Upper lobe of right lung (tissue), 1 donor: Measurements from ENCODE around the gene CCSER1. TPM values are rescaled to one million over a fixed set of nuclear protein-coding genes. Genes with fewer than 3 reads are reported as not detected.
A peak's percentile ranks its signal among the peaks of the same experiment; 100 is the strongest.

Experiments
- ATAC-seq: fragments of 200-7000 bp; cut with Tn5 transposase; one replicate; pipeline ENCODE4 v1.9.1; 2020; ENCODE audit warnings: mild to moderate bottlenecking, moderate library complexity
- DNase-seq: peaks from one replicate; pipeline ENCODE4 v3.0.0-alpha.2; 2020
- H3K27ac ChIP-seq: fragments of 200-600 bp; one replicate; pipeline ENCODE4 v1.8.0; 2022
- H3K27me3 ChIP-seq: fragments of 200-600 bp; one replicate; pipeline ENCODE4 v1.8.0; 2022; ENCODE audit warnings: mild to moderate bottlenecking
- H3K36me3 ChIP-seq: fragments of 200-600 bp; one replicate; pipeline ENCODE4 v1.8.0; 2022
- H3K4me1 ChIP-seq: fragments of 200-600 bp; one replicate; pipeline ENCODE4 v1.8.0; 2022
- H3K4me3 ChIP-seq: fragments of 200-600 bp; one replicate; pipeline ENCODE4 v1.8.0; 2022; ENCODE audit warnings: mild to moderate bottlenecking
- H3K9me3 ChIP-seq: fragments of 200-600 bp; one replicate; pipeline ENCODE4 v1.8.0; 2022
- intact Hi-C: fragments of 100-400 bp; cut with DNase I; formaldehyde crosslinking; loops from one replicate; pipeline ENCODE4 v1.11.0; 2022
- total RNA-seq: library from RNA; stranded (reverse); fragmentation: NEBNext Ultra II Directional; extraction: Animal tissue kit (Norgen Biotek cat#: 25700); gene quantifications from one replicate; pipeline ENCODE4 v1.2.1, GENCODE V29; 2021
- TF ChIP-seq, protein P1 (sequence below): fragments of 200-600 bp; IDR thresholded peaks from one replicate; pipeline ENCODE4 v1.8.0; 2022; ENCODE audit warnings: antibody characterized with exemption
- donor health status: DM: no; HTN: yes; CAD: no; lungs with severe emphysema.

The CCSER1 gene
- total RNA-seq, 1 donor from 2014 or later, result 7.4 TPM

DNA sequence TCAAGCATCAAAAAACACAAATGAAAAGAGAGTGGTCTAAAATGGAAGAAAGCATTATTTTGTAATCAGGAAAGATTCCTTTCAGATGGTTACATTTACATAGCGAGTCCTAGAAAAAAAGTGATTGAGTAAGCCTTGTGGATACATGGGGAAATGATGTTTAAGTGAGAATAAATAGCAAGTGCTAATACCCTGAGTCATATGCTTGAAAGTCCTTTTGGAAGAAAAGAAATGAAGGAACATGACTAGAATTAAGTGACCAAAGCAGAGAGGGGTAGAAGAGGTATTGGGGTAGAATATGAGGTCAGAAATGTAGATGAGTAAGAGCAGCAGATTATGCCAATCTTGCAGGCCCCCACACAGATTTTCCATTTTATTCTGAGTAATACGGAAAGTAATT, 1361.8 kb downstream of the CCSER1 start:
- DNase-seq, result no peak
- no peaks in the 10 kb centered on the region for H3K36me3 ChIP-seq
- H3K9me3 ChIP-seq, result no peaks in the 10 kb centered on the region
- no peak overlapping the region for H3K4me3 ChIP-seq
- TF ChIP-seq, protein P1, sequence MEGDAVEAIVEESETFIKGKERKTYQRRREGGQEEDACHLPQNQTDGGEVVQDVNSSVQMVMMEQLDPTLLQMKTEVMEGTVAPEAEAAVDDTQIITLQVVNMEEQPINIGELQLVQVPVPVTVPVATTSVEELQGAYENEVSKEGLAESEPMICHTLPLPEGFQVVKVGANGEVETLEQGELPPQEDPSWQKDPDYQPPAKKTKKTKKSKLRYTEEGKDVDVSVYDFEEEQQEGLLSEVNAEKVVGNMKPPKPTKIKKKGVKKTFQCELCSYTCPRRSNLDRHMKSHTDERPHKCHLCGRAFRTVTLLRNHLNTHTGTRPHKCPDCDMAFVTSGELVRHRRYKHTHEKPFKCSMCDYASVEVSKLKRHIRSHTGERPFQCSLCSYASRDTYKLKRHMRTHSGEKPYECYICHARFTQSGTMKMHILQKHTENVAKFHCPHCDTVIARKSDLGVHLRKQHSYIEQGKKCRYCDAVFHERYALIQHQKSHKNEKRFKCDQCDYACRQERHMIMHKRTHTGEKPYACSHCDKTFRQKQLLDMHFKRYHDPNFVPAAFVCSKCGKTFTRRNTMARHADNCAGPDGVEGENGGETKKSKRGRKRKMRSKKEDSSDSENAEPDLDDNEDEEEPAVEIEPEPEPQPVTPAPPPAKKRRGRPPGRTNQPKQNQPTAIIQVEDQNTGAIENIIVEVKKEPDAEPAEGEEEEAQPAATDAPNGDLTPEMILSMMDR, result no peak
- intact Hi-C loops, result no loop called here
- H3K4me1 ChIP-seq, result no peaks in the 10 kb centered on the region
- H3K27ac ChIP-seq, result no peak overlapping the region
- ATAC-seq, result no peak
- H3K27me3 ChIP-seq, result no peaks in the 10 kb centered on the region

DNA sequence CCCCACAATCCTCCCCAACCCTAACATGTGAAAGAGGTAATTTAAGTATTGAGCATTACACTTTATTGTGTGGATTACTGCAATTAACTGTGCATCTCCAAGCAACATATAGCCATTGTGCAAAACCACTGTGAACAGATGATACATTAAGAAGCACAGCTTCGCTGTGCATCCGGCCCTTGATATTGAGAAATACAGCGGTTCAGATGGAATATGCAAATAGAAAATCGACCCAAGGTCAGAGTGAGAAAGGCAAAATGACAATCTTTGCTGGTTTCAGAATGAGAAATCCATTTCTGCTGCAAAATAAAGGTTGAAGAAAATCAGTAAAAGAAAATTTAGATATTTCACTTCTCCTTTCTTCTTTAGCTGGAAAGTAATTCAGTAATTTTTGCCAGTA, 1370.7 kb downstream of the CCSER1 start:
- H3K36me3 ChIP-seq, result no peaks in the 10 kb centered on the region
- ATAC-seq, result no peak
- H3K4me1 ChIP-seq, result no peaks in the 10 kb centered on the region
- no peak for DNase-seq
- intact Hi-C loops, result no loop called here
- no peak overlapping the region for H3K4me3 ChIP-seq
- no peaks in the 10 kb centered on the region for H3K27me3 ChIP-seq
- H3K9me3 ChIP-seq, result no peaks in the 10 kb centered on the region
- no peak overlapping the region for H3K27ac ChIP-seq
- TF ChIP-seq, protein P1, result no peak

DNA sequence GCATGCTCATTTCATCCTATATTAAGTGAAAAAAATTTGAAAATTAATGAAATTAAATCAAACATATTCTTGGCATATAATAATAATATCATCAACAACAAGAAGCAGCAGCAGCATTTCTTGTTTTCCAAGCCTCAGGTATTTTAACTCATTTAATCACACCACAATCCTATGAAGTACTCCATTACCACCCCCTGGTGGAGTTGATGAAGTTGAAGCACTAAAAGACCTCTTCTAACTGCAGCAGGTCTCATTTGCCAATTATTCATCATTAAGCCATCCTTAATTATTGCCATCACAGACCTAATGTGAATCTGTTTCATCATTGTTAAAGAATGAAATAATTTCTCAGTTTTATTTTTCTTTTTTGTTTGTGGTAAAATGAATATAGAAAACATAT, 1375.2 kb downstream of the CCSER1 start:
- Histone ChIP-seq H3K27me3 (no peaks in the 10 kb centered on the region), H3K4me1 (no peaks in the 10 kb centered on the region), H3K4me3 (no peak overlapping the region), H3K9me3 (no peaks in the 10 kb centered on the region), H3K27ac (no peak overlapping the region), H3K36me3 (no peaks in the 10 kb centered on the region)
- TF ChIP-seq, protein P1, result no peak
- ATAC-seq (no peak), DNase-seq (no peak)
- intact Hi-C loops, result no loop called here

DNA sequence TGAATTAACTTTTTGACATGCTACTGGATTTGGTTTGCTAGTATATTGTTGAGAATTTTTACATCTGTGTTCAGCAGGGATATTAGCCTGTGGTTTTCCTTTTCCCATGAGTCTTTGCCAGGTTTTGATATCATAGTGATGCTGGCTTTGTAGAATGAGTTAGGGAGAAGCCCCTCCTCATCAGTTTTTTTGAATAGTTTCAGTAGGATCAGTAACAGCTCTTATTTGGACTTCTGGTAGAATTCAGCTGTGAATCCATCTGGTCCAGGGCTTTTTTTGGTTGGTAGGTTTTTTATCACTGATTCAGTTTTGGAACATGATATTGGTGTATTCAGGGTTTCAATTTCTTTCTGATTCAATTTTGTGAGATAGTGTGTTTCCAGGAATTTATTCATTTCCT, 1386.1 kb downstream of the CCSER1 start:
- intact Hi-C loops, result no loop called here
- H3K27me3 ChIP-seq, result no peaks in the 10 kb centered on the region
- no peak for ATAC-seq
- no peaks in the 10 kb centered on the region for H3K4me1 ChIP-seq
- no peak overlapping the region for H3K4me3 ChIP-seq
- no peak overlapping the region for H3K27ac ChIP-seq
- TF ChIP-seq, protein P1, result no peak
- peaks cover 31% of the 10 kb centered on the region for H3K9me3 ChIP-seq
- no peaks in the 10 kb centered on the region for H3K36me3 ChIP-seq
- DNase-seq, result no peak

DNA sequence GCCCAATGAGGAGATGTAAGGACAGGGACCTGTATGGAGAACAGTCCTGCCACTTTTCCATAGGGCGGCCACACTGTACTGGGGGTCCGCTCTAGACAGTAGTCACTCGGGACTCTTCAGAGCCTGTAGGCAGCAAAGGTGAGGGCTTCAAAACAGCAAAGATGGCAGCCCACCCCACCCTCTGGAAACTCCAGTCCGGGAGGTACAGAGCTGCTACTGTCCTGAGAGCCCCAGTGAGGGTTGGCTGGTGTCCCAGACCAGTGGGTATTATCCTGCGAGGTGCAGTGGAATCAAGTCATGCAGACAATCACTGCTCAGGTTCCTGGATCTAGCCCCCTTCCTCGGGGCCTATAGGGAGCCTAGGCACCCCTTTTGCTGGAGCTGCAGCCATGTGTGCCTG, 1392.0 kb downstream of the CCSER1 start:
- intact Hi-C loops, result no loop called here

More for the DNA sequence above, 1392.0 kb downstream of the CCSER1 start:
- peaks cover 22% of the 10 kb centered on the region for H3K9me3 ChIP-seq
- TF ChIP-seq, protein P1, result no peak
- H3K4me3 ChIP-seq, result no peak overlapping the region
- ATAC-seq (peak; percentile 43), DNase-seq (no peak)
- no peaks in the 10 kb centered on the region for H3K36me3 ChIP-seq
- H3K27ac ChIP-seq, result no peak overlapping the region
- H3K27me3 ChIP-seq, result no peaks in the 10 kb centered on the region
- H3K4me1 ChIP-seq, result no peaks in the 10 kb centered on the region
